B cell (primary cell): Measurements from ENCODE around the gene DDOST. TPM values are rescaled to one million over a fixed set of nuclear protein-coding genes. Genes with fewer than 3 reads are reported as not detected.

ENCODE experiments used
- ATAC-seq: fragments of 200-7000 bp; cut with Tn5 transposase; one replicate; pipeline ENCODE4 v1.10.0; 2021; ENCODE audit warnings: low read depth, mild to moderate bottlenecking, moderate number of reproducible peaks, moderate library complexity
- CTCF ChIA-PET: fragments of 350-600 bp; sonication (Branson Sonifier 250); formaldehyde crosslinking; loops from one replicate; lab custom pipeline; 2021; ENCODE audit warnings: antibody characterized with exemption, inconsistent platforms; lab: Charles Lee
- POLR2A ChIA-PET: fragments of 350-600 bp; sonication (Branson Sonifier 250); formaldehyde crosslinking; loops from one replicate; lab custom pipeline; 2021; ENCODE audit warnings: antibody characterized with exemption; lab: Charles Lee
- DNase-seq: peaks from one replicate; pipeline ENCODE4 v3.0.0; 2013
- H2AFZ ChIP-seq: 2 replicates; pipeline ENCODE4 v1.6.1; 2012; ENCODE audit warnings: mild to moderate bottlenecking, low read depth, low read length; ENCODE audit not compliant: insufficient read depth, poor library complexity, severe bottlenecking
- H3K27ac ChIP-seq, 2 donors: 1 replicate in 1 of 2; 2 replicates in 1 of 2; pipeline ENCODE4 v1.5.1; 2012 to 2013; ENCODE audit warnings: low read length in 2 of 2, mild to moderate bottlenecking in 2 of 2, moderate library complexity in 1 of 2
- H3K27me3 ChIP-seq, 4 experiments: fragments of 200-600 bp in 1 of 4; sonication (generic) in 1 of 4; replicated peaks in 1 of 4; 1 replicate in 2 of 4; 2 replicates in 2 of 4; pipeline versions ENCODE4 v1.6.1 to v1.7.0; 2013 to 2016; ENCODE audit warnings: low read length in 3 of 4, mild to moderate bottlenecking in 2 of 4, mixed read lengths in 1 of 4, moderate library complexity in 1 of 4; ENCODE audit not compliant: insufficient read depth in 4 of 4, control insufficient read depth in 3 of 4; ENCODE audit errors: control extremely low read depth in 1 of 4
- H3K36me3 ChIP-seq, 2 experiments: replicated peaks in 1 of 2; 1 replicate in 1 of 2; 2 replicates in 1 of 2; pipeline versions ENCODE4 v1.6.1 to v1.7.1; 2013; ENCODE audit warnings: low read length in 1 of 2; ENCODE audit not compliant: insufficient read depth in 2 of 2, control insufficient read depth in 1 of 2; ENCODE audit errors: control extremely low read depth in 1 of 2, extremely low read depth in 1 of 2
- H3K4me1 ChIP-seq, 2 donors: fragments of 200-600 bp in 1 of 2; sonication (generic) in 1 of 2; 1 replicate in 1 of 2; 2 replicates in 1 of 2; pipeline versions ENCODE4 v1.5.1 to v1.6.1; 2013 to 2017; ENCODE audit warnings: low read length in 2 of 2; ENCODE audit not compliant: control insufficient read depth in 2 of 2, insufficient read depth in 2 of 2
- H3K4me2 ChIP-seq: replicated peaks from 2 replicates; pipeline ENCODE3; 2012; ENCODE audit warnings: mild to moderate bottlenecking, low read depth, low read length; ENCODE audit not compliant: poor library complexity, severe bottlenecking
- H3K4me3 ChIP-seq, 5 experiments: fragments of 200-600 bp in 1 of 5; sonication (generic) in 1 of 5; 1 replicate in 3 of 5; 2 replicates in 2 of 5; pipeline versions ENCODE4 v1.5.1 to v1.7.0; 2011 to 2016; ENCODE audit warnings: low read length in 4 of 5, mild to moderate bottlenecking in 4 of 5, low read depth in 2 of 5, control low read depth in 1 of 5, moderate library complexity in 1 of 5; ENCODE audit not compliant: insufficient read depth in 1 of 5; ENCODE audit errors: control extremely low read depth in 1 of 5, extremely low read depth in 1 of 5
- H3K79me2 ChIP-seq: fragments of 200-600 bp; sonication (generic); one replicate; pipeline ENCODE4 v1.6.0; 2016; ENCODE audit warnings: low read length; ENCODE audit not compliant: control insufficient read depth, insufficient read depth
- H3K9ac ChIP-seq: fragments of 200-600 bp; sonication (generic); 2 replicates; pipeline ENCODE4 v1.6.1; 2017; ENCODE audit warnings: mild to moderate bottlenecking, low read length, moderate library complexity
- H3K9me3 ChIP-seq, 3 donors: one replicate each; pipeline versions ENCODE4 v1.6.1 to v1.7.1; 2013; ENCODE audit warnings: low read length in 2 of 3; ENCODE audit not compliant: control insufficient read depth in 2 of 3, insufficient read depth in 1 of 3; ENCODE audit errors: control extremely low read depth in 1 of 3
- H4K20me1 ChIP-seq: 2 replicates; pipeline ENCODE4 v1.6.0; 2012; ENCODE audit warnings: mild to moderate bottlenecking, low read length; ENCODE audit not compliant: insufficient read depth, control insufficient read depth, poor library complexity, severe bottlenecking
- H3K27ac Mint-ChIP-seq: one replicate; pipeline ENCODE4 v1.8.0; 2021; ENCODE audit warnings: mixed read lengths
- H3K27me3 Mint-ChIP-seq: one replicate; pipeline ENCODE4 v1.8.0; 2021; ENCODE audit warnings: mixed read lengths
- H3K4me1 Mint-ChIP-seq: one replicate; pipeline ENCODE4 v1.8.0; 2021; ENCODE audit warnings: mixed read lengths
- H3K4me3 Mint-ChIP-seq: one replicate; pipeline ENCODE4 v1.8.0; 2021; ENCODE audit warnings: mixed read lengths
- H3K9me3 Mint-ChIP-seq: one replicate; pipeline ENCODE4 v1.8.0; 2022; ENCODE audit warnings: mixed read lengths; ENCODE audit not compliant: insufficient read depth
- CTCF ChIP-seq: fragments of 200-600 bp; IDR thresholded peaks from one replicate; pipeline ENCODE4 v1.8.0; 2022; ENCODE audit warnings: antibody characterized with exemption, mild to moderate bottlenecking
- EZH2 ChIP-seq: IDR thresholded peaks from 2 replicates; pipeline ENCODE4 v1.6.1; 2012; ENCODE audit warnings: borderline replicate concordance, low read depth, mild to moderate bottlenecking, moderate library complexity, low read length; ENCODE audit not compliant: insufficient read depth, poor library complexity, severe bottlenecking
- WGBS: methylation state at CpG from one replicate; pipeline ENCODE4 v1.1.5; 2013; ENCODE audit warnings: missing lambda C conversion rate; ENCODE audit not compliant: insufficient coverage; 5-methylcytosine and 5-hydroxymethylcytosine counted together
- intact Hi-C: fragments of 100-400 bp; cut with micrococcal nuclease; formaldehyde crosslinking; loops from one replicate; pipeline ENCODE4 v1.10.0; 2022
- polyA plus RNA-seq: library from polyadenylated mRNA; depleted of rRNA; stranded (reverse); fragments of >200 nt; gene quantifications from 2 replicates; pipeline ENCODE4 v1.2.3, GENCODE V29; 2012
- total RNA-seq, 2 donors: library from RNA; stranded (reverse); fragments of 120-200 nt in 1 of 2; gene quantifications; 1 replicate in 1 of 2; 2 replicates in 1 of 2; pipeline versions ENCODE4 v1.2.3 to v1.2.4, GENCODE V29; 2013 to 2022

The DDOST gene
- total and polyA plus RNA-seq, 2 donors (not counting 1 experiment from before 2014, with no cell fraction given) = 73.5 to 99.2 TPM

GRCh38 chr1:20663969-20664715 is 3.0 kb upstream of the DDOST start:
- H3K4me3 Mint-ChIP-seq = no peak overlapping the region
- Histone ChIP-seq H3K4me3 (no peak overlapping the region), H3K27ac (no peak overlapping the region), H3K27me3 (peaks cover 0 to 2% (median 0%) of the 10 kb centered on the region in 4 experiments), H3K4me2 (no peak overlapping the region), H4K20me1 (peaks cover 4% of the 10 kb centered on the region), H3K79me2 (peaks cover 45% of the 10 kb centered on the region), H3K9me3 (no peaks in the 10 kb centered on the region), H2AFZ (no peak overlapping the region), H3K9ac (no peak overlapping the region), H3K36me3 (peaks cover 0 to 6% of the 10 kb centered on the region in 2 experiments), H3K4me1 (peaks cover 19 to 23% of the 10 kb centered on the region in 2 donors)
- ChIA-PET POLR2A (no interaction called here), CTCF (no interaction called here)
- no peaks in the 10 kb centered on the region for H3K27me3 Mint-ChIP-seq
- DNase-seq = no peak
- intact Hi-C loops = no loop called here
- ATAC-seq = no peak
- peaks cover 3% of the 10 kb centered on the region for H3K9me3 Mint-ChIP-seq
- TF ChIP-seq CTCF = no peak
- no peak for TF ChIP-seq EZH2
- no peak overlapping the region for H3K27ac Mint-ChIP-seq
- H3K4me1 Mint-ChIP-seq = peaks cover 33% of the 10 kb centered on the region
- 94% methylated on average over 12 of the region's 12 CpGs for WGBS

GRCh38 chr1:20663365-20663764 is 2.2 kb upstream of the DDOST start:
- intact Hi-C loops = no loop called here
- WGBS = no CpG with 5 or more reads among the region's 1 CpG

More at GRCh38 chr1:20663365-20663764, 2.2 kb upstream of the DDOST start:
- peaks cover 3% of the 10 kb centered on the region for H3K9me3 Mint-ChIP-seq
- peaks cover 0 to 9% of the 10 kb centered on the region in 2 experiments for H3K36me3 ChIP-seq
- ChIA-PET CTCF (no interaction called here), POLR2A (no interaction called here)
- H3K4me1 Mint-ChIP-seq = peaks cover 36% of the 10 kb centered on the region
- H3K4me3 ChIP-seq = no peak overlapping the region
- H3K27ac ChIP-seq = no peak overlapping the region
- H4K20me1 ChIP-seq = peaks cover 4% of the 10 kb centered on the region
- TF ChIP-seq CTCF = no peak
- no peak for TF ChIP-seq EZH2
- H3K27ac Mint-ChIP-seq = no peak overlapping the region
- no peak overlapping the region for H3K4me2 ChIP-seq
- H3K9me3 ChIP-seq = no peaks in the 10 kb centered on the region
- no peak for ATAC-seq
- H3K4me1 ChIP-seq = peaks cover 19 to 23% of the 10 kb centered on the region in 2 donors
- peaks cover 0 to 2% (median 0%) of the 10 kb centered on the region in 4 experiments for H3K27me3 ChIP-seq
- H3K4me3 Mint-ChIP-seq = no peak overlapping the region
- DNase-seq = no peak
- no peak overlapping the region for H3K9ac ChIP-seq
- peaks cover 48% of the 10 kb centered on the region for H3K79me2 ChIP-seq
- H3K27me3 Mint-ChIP-seq = no peaks in the 10 kb centered on the region
- no peak overlapping the region for H2AFZ ChIP-seq
